ENCODE results near the gene NEDD4L. TPM values are rescaled to one million over a fixed set of nuclear protein-coding genes. Genes with fewer than 3 reads are reported as not detected.

The NEDD4L gene
- total RNA-seq, 1 experiment from 2014 or later, result 57.4 TPM

DNA sequence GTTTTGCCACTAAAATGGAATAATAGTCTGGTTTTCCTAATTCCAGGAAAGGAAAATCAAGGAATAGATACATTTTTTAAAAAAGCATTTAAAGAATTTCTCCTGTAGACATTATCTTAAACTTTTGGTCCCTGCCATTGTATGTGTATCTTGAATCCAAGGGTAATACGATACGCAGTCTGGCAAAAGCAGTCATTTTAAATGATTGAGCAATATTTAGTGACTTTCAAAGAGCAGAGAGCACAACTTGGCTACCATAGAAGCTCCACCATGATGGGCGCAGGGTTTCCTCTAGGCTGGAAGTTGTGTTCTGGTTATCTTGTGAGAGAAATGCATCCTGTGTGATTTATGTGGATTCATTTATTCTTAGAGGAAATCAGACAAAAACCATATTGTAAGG is 92.9 kb downstream of the NEDD4L start:
- Histone ChIP-seq H3K27me3 (ENCODE audit: insufficient read depth, low read depth) (no peaks in the 10 kb centered on the region), H3K4me2 (no peak overlapping the region), H3K4me3 (no peak overlapping the region), H3K9me3 (ENCODE audit: insufficient read depth, low read depth) (no peaks in the 10 kb centered on the region), H3K79me2 (ENCODE audit: low read depth) (peaks cover 84% of the 10 kb centered on the region), H3K4me1 (replicated peaks; ENCODE audit: insufficient read depth) (peaks cover 27% of the 10 kb centered on the region), H3K36me3 (ENCODE audit: low read depth) (no peaks in the 10 kb centered on the region), H3F3A (ENCODE audit: insufficient read depth, low read depth) (no peaks in the 10 kb centered on the region), H3K27ac (no peak overlapping the region), H3K9me2 (ENCODE audit: insufficient read depth) (no peaks in the 10 kb centered on the region), H4K20me1 (ENCODE audit: insufficient read depth) (no peaks in the 10 kb centered on the region; the same call in 1 of the 2 replicates), H2AFZ (no peak overlapping the region)
- BruUV-seq (replicated peaks), result no TSS peak
- intact Hi-C loops (cut with micrococcal nuclease; ENCODE audit: unreplicated experiment), result loop anchor here (2.0 to 5.0 kb wide), 4 partner anchors 44 to 186 kb away; partner anchors contain the start of gene NEDD4L
- DNase-seq, result no peak
- ChIA-PET POLR2A (ENCODE audit: unreplicated experiment) (no interaction called here), CTCF (interaction anchor here (0.5 kb wide), 1 partner anchor 1528 kb away, joined by 10 read pairs; no protein-coding TSS in a partner anchor)
- no peak for TF ChIP-seq EZH2 (IDR thresholded peaks at IDR 0.05; ENCODE audit: low read depth)
- TF ChIP-seq, protein P1, sequence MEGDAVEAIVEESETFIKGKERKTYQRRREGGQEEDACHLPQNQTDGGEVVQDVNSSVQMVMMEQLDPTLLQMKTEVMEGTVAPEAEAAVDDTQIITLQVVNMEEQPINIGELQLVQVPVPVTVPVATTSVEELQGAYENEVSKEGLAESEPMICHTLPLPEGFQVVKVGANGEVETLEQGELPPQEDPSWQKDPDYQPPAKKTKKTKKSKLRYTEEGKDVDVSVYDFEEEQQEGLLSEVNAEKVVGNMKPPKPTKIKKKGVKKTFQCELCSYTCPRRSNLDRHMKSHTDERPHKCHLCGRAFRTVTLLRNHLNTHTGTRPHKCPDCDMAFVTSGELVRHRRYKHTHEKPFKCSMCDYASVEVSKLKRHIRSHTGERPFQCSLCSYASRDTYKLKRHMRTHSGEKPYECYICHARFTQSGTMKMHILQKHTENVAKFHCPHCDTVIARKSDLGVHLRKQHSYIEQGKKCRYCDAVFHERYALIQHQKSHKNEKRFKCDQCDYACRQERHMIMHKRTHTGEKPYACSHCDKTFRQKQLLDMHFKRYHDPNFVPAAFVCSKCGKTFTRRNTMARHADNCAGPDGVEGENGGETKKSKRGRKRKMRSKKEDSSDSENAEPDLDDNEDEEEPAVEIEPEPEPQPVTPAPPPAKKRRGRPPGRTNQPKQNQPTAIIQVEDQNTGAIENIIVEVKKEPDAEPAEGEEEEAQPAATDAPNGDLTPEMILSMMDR (conservative IDR thresholded peaks at IDR 0.05), result no peak

DNA sequence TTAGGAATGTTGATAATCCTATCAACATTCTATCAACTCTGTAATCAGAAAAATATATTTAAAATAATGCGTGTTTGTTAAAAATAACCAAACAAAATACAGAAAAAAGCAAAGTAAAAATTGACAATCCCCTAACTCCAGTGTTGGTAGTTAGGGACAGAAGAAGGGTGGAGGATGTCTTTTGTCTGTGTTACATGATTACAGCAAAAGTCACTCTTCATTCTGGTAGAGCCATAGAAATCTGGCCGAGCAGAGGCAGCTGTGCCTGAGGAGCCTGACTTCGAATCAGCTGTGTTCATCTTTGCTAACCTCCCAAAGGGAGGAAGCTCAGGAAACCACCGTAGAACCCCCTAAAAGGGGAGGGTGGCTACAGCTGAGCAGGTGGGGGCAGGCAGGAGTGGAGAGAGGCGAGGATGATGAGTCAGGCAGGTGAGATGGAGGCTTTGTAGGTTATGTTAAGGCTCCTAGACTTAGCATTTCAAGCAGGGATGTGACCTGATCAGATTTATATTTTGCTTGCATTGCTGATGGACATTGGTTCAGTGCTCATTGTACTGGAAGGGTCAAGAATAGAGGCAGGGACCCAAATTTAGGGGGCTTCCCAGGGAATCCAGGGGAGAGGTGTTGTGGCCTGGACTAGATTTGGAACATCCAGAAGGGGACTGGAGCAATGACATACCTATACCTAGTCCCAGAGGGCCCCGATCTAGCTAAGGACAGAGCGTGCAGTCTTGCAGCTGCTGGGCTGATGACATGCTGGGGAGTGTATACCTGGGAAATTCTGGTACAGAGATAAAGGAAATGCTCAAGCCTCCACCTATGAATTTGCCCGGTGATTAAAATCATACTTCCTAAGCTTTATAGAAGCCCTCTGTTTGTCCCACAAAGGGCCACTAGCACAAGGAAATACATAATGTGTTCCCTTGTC is 95.7 kb downstream of the NEDD4L start:
- no TSS peak for BruUV-seq (replicated peaks)
- Histone ChIP-seq H3F3A (ENCODE audit: insufficient read depth, low read depth) (no peaks in the 10 kb centered on the region), H4K20me1 (ENCODE audit: insufficient read depth) (no peaks in the 10 kb centered on the region; the same call in 1 of the 2 replicates), H3K4me3 (no peak overlapping the region), H3K4me1 (replicated peaks; ENCODE audit: insufficient read depth) (peaks cover 27% of the 10 kb centered on the region), H3K27ac (no peak overlapping the region), H3K9me2 (ENCODE audit: insufficient read depth) (no peaks in the 10 kb centered on the region), H2AFZ (no peak overlapping the region), H3K79me2 (ENCODE audit: low read depth) (peaks cover 92% of the 10 kb centered on the region), H3K4me2 (no peak overlapping the region), H3K27me3 (ENCODE audit: insufficient read depth, low read depth) (no peaks in the 10 kb centered on the region), H3K36me3 (ENCODE audit: low read depth) (no peaks in the 10 kb centered on the region), H3K9me3 (ENCODE audit: insufficient read depth, low read depth) (no peaks in the 10 kb centered on the region)
- intact Hi-C loops (cut with micrococcal nuclease; ENCODE audit: unreplicated experiment), result loop anchor here (5.0 kb wide), 2 partner anchors 97 to 128 kb away; partner anchors contain the start of gene NEDD4L
- TF ChIP-seq EZH2 (IDR thresholded peaks at IDR 0.05; ENCODE audit: low read depth), result no peak
- TF ChIP-seq, protein P1 (conservative IDR thresholded peaks at IDR 0.05), result no peak
- POLR2A ChIA-PET (ENCODE audit: unreplicated experiment), result no interaction called here
- no peak for DNase-seq
- CTCF ChIA-PET, result no interaction called here

DNA sequence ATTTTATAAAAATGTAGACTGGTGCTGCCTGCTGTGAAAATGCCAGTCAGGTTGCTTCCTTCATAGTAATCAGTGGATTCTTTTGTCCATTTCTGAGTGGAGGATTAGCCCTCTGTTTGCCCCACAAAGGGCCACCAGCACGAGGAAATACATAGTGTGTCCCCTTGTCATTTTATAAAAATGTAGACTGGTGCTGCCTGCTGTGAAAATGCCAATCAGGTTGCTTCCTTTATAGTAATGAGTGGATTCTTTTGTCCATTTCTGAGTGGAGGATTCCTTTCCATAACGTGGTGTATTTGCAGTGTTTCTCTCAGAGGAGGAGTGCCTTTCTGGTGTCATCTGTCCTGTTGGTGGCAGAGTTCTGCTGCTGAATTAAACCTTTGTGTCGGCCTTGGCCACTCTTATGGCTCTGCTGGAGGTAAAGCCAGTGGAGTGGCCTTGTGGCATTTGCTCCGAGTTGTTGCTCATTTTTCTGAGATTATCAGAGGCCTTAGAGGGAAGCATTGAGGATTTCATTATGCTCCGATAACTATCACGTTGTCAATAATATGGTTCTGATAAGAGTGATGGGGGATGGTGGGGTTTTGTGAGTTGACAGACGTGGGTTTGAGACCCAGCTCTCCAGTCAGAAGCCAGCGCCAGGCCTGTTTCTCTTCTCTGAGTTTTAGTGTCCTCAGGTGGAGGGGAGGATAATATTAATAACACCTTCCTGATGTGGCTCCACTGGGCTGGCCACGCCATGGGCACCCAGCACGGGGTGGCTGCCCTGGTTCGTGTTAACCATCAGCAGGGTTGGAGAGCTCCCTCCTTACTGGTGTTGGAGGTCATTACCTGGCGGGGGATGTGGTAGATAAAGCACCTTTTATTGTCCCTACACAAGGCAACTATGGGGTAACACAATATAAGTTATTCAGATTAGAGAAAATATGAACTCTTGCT is 96.6 kb downstream of the NEDD4L start:
- no TSS peak for BruUV-seq (replicated peaks)
- H3K27me3 ChIP-seq (ENCODE audit: insufficient read depth, low read depth), result no peaks in the 10 kb centered on the region
- intact Hi-C loops (cut with micrococcal nuclease; ENCODE audit: unreplicated experiment), result no loop called here
- ChIA-PET POLR2A (ENCODE audit: unreplicated experiment) (no interaction called here), CTCF (no interaction called here)
- H3K79me2 ChIP-seq (ENCODE audit: low read depth), result peaks cover 92% of the 10 kb centered on the region
- peak in 1 of 2 experiments; percentile 39 for DNase-seq
- H3K27ac ChIP-seq, result no peak overlapping the region
- no peaks in the 10 kb centered on the region; the same call in 1 of the 2 replicates for H4K20me1 ChIP-seq (ENCODE audit: insufficient read depth)
- TF ChIP-seq, protein P1 (conservative IDR thresholded peaks at IDR 0.05), result no peak
- no peak for TF ChIP-seq EZH2 (IDR thresholded peaks at IDR 0.05; ENCODE audit: low read depth)
- peaks cover 20% of the 10 kb centered on the region for H3K4me1 ChIP-seq (replicated peaks; ENCODE audit: insufficient read depth)
- no peak overlapping the region for H2AFZ ChIP-seq
- no peaks in the 10 kb centered on the region for H3F3A ChIP-seq (ENCODE audit: insufficient read depth, low read depth)
- H3K36me3 ChIP-seq (ENCODE audit: low read depth), result no peaks in the 10 kb centered on the region
- no peak overlapping the region for H3K4me2 ChIP-seq
- no peaks in the 10 kb centered on the region for H3K9me2 ChIP-seq (ENCODE audit: insufficient read depth)
- H3K4me3 ChIP-seq, result no peak overlapping the region
- no peaks in the 10 kb centered on the region for H3K9me3 ChIP-seq (ENCODE audit: insufficient read depth, low read depth)

Data from PC-9 (cell line).